Right lobe of liver (tissue), 6 donors: ENCODE results near the gene KRT33A. TPM values are rescaled to one million over a fixed set of nuclear protein-coding genes. Genes with fewer than 3 reads are reported as not detected.

Source experiments
- ATAC-seq, 4 donors: fragments of 200-7000 bp; cut with Tn5 transposase; one replicate each; pipeline ENCODE4 v1.9.1; 2020; ENCODE audit warnings: mild to moderate bottlenecking in 4 of 4, moderate library complexity in 4 of 4
- DNase-seq, 3 donors: peaks; one replicate each; pipeline ENCODE4 v3.0.0-alpha.2; 2020
- H3K27ac ChIP-seq, 3 donors: fragments of 200-600 bp; one replicate each; pipeline ENCODE4 v1.8.0; 2022
- H3K27me3 ChIP-seq, 2 donors: fragments of 200-600 bp; one replicate each; pipeline ENCODE4 v1.8.0; 2022
- H3K36me3 ChIP-seq, 4 donors: fragments of 200-600 bp; sonication (generic) in 1 of 4; one replicate each; pipeline versions ENCODE4 v1.5.1 to v1.8.0; 2017 to 2022; ENCODE audit warnings: control low read depth in 1 of 4
- H3K4me1 ChIP-seq, 4 donors: fragments of 200-600 bp; sonication (generic) in 1 of 4; one replicate each; pipeline versions ENCODE4 v1.5.1 to v1.8.0; 2017 to 2022; ENCODE audit warnings: control low read depth in 1 of 4
- H3K4me3 ChIP-seq, 3 donors: fragments of 200-600 bp; one replicate each; pipeline ENCODE4 v1.8.0; 2022
- H3K9me3 ChIP-seq, 4 donors: fragments of 200-600 bp; sonication (generic) in 1 of 4; one replicate each; pipeline versions ENCODE4 v1.5.1 to v1.8.0; 2017 to 2022; ENCODE audit warnings: control low read depth in 1 of 4
- POLR2A ChIP-seq: fragments of 450-650 bp; IDR thresholded peaks from one replicate; pipeline ENCODE4 v1.6.1; 2017; ENCODE audit warnings: antibody characterized with exemption, mild to moderate bottlenecking
- WGBS: methylation state at CpG from one replicate; pipeline ENCODE4 v1.1.6; 2018; ENCODE audit warnings: low coverage, low lambda C conversion rate; ENCODE audit not compliant: insufficient coverage; ENCODE audit errors: missing lambda C conversion rate; 5-methylcytosine and 5-hydroxymethylcytosine counted together
- intact Hi-C, 2 donors: fragments of 100-400 bp; cut with DNase I; formaldehyde crosslinking; loops; one replicate each; pipeline versions ENCODE4 v1.11.2 to v1.14.1; 2022
- total RNA-seq, 6 experiments: library from RNA; depleted of rRNA in 2 of 6; stranded (reverse); fragments of >200 nt in 2 of 6; fragmentation: NEBNext Ultra II Directional in 3 of 6; extraction: Animal tissue kit (Norgen Biotek cat#: 25700) in 3 of 6; gene quantifications; one replicate each; pipeline versions ENCODE4 v1.1.0 to v1.2.4, GENCODE V29; 2016 to 2023
- TF ChIP-seq, protein P1 (sequence below), 4 donors: fragments of 200-600 bp in 3 of 4; fragments of 450-650 bp in 1 of 4; IDR thresholded peaks; one replicate each; pipeline versions ENCODE4 v1.5.1 to v1.8.0; 2016 to 2022; ENCODE audit warnings: antibody characterized with exemption in 4 of 4, mild to moderate bottlenecking in 2 of 4
- donor health status: DM: no; HTN: yes; CAD: no.
- donor health status: DM: no; HTN: no; CAD: no.
- donor health status: DM: no; HTN: no; CAD: no.
- donor health status: DM: no; HTN: yes; CAD: no.
- donor health status: DM: no; HTN: yes; CAD: no.

KRT33A gene
- total RNA-seq, 6 experiments from 2014 or later, result not detected

DNA sequence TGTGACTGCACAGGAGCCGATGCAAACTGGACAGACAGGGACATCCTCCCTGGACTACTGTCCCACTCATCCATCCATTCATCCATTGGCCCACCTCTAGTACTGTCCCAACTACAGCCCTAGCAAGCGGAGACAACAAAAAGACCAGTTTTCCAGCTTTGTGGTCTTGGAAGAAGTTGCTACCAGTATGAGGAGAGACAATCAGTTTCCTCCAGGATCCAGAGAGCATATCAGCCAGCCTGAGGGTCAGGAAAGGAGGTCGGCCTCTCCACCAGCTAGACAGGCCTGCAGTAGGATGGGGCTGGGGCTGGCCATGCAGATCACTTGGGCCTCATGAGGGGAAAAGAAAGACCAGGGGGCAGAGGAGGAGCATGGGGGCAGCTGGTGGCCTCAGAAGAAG lies 16.8 kb downstream of the KRT33A start:
- ATAC-seq, result no peak
- H3K36me3 ChIP-seq, result no peaks in the 10 kb centered on the region
- intact Hi-C loops, result no loop called here
- WGBS, result 83% methylated on average over 2 of the region's 3 CpGs
- TF ChIP-seq POLR2A, result no peak
- TF ChIP-seq, protein P1, sequence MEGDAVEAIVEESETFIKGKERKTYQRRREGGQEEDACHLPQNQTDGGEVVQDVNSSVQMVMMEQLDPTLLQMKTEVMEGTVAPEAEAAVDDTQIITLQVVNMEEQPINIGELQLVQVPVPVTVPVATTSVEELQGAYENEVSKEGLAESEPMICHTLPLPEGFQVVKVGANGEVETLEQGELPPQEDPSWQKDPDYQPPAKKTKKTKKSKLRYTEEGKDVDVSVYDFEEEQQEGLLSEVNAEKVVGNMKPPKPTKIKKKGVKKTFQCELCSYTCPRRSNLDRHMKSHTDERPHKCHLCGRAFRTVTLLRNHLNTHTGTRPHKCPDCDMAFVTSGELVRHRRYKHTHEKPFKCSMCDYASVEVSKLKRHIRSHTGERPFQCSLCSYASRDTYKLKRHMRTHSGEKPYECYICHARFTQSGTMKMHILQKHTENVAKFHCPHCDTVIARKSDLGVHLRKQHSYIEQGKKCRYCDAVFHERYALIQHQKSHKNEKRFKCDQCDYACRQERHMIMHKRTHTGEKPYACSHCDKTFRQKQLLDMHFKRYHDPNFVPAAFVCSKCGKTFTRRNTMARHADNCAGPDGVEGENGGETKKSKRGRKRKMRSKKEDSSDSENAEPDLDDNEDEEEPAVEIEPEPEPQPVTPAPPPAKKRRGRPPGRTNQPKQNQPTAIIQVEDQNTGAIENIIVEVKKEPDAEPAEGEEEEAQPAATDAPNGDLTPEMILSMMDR (IDR thresholded peaks at IDR 0.05), result no peak
- no peak overlapping the region for H3K4me3 ChIP-seq
- DNase-seq, result no peak
- H3K9me3 ChIP-seq, result no peaks in the 10 kb centered on the region
- H3K4me1 ChIP-seq, result no peaks in the 10 kb centered on the region
- no peak overlapping the region for H3K27ac ChIP-seq
- H3K27me3 ChIP-seq, result no peaks in the 10 kb centered on the region

DNA sequence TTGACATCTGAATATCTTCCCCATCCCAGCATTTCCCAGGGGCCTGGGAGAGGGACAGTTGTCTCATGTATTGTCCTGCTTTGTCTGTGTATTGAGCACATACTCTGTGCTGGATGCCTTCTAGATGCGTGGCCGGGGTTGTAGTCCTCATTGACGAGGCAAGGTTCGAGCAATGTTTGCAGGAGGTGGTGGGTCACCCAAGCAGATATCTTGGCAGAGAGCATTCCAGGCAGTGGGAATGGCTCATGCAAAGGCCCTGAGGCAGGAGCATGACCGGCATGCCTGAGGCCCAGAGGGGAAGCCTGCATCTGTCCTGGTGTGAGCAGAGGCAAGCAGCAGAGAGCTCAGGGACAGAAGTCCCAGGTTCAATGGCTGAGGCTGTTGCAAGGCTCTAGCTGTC lies 17.5 kb downstream of the KRT33A start:
- no peak overlapping the region for H3K4me3 ChIP-seq
- no peak for DNase-seq
- intact Hi-C loops, result no loop called here
- no peak overlapping the region for H3K27ac ChIP-seq
- no peaks in the 10 kb centered on the region for H3K9me3 ChIP-seq
- no peaks in the 10 kb centered on the region for H3K36me3 ChIP-seq
- TF ChIP-seq POLR2A, result no peak
- TF ChIP-seq, protein P1 (IDR thresholded peaks at IDR 0.05), result no peak
- ATAC-seq, result no peak
- H3K27me3 ChIP-seq, result no peaks in the 10 kb centered on the region
- H3K4me1 ChIP-seq, result no peaks in the 10 kb centered on the region
- WGBS, result 87% methylated on average over 3 of the region's 5 CpGs

DNA sequence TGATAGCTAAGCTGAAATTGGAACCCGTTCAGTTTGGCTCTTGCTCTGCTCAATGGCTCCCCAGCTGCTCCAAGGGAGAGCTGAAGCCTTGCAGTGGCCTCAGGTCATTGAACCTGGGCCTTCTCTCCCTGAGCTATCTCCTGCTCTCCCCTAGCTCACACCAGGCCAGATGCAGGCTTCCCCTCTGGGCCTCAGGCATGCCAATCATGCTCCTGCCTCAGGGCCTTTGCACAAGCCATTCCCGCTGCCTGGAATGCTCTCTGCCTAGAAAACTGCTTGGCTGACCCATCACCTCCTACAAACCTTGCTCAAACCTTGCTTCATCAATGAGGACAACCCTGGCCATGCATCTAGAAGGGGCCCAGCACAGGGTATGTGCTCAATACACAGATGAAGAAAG lies 18.4 kb downstream of the KRT33A start:
- no peak for TF ChIP-seq POLR2A
- TF ChIP-seq, protein P1 (IDR thresholded peaks at IDR 0.05), result no peak
- Histone ChIP-seq H3K27ac (no peak overlapping the region), H3K9me3 (no peaks in the 10 kb centered on the region), H3K27me3 (no peaks in the 10 kb centered on the region), H3K4me3 (no peak overlapping the region), H3K4me1 (no peaks in the 10 kb centered on the region), H3K36me3 (no peaks in the 10 kb centered on the region)
- 50% methylated on average over 2 of the region's 2 CpGs for WGBS
- no peak for ATAC-seq
- no peak for DNase-seq
- intact Hi-C loops, result no loop called here

DNA sequence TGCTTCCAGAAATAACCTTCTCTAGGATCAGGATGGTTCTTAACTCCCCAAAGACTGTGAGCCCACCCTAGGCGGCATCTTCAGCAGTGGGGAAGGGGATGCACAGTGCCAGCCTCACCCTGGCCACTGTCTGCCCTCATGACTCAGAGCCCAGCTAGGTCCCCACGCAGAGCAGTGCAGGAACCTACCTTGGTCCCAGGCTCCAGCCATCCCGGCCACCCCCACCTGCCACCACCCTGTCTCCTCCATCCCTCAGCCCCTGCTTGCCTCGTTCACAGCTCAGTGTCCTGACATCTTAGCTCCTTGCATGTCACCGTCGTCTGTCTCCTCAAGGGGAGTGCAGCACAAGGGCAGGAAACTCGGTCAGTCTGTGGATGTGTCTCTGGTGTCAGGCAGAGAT lies 19.0 kb downstream of the KRT33A start:
- H3K4me1 ChIP-seq, result no peaks in the 10 kb centered on the region
- H3K27me3 ChIP-seq, result no peaks in the 10 kb centered on the region
- no peak for DNase-seq
- TF ChIP-seq, protein P1 (IDR thresholded peaks at IDR 0.05), result no peak
- no peak for TF ChIP-seq POLR2A
- H3K36me3 ChIP-seq, result no peaks in the 10 kb centered on the region
- no peak for ATAC-seq
- no peaks in the 10 kb centered on the region for H3K9me3 ChIP-seq
- no CpG with 5 or more reads among the region's 7 CpGs for WGBS
- intact Hi-C loops, result no loop called here
- H3K4me3 ChIP-seq, result no peak overlapping the region
- no peak overlapping the region for H3K27ac ChIP-seq
